Epithelial cell of proximal tubule (primary cell): ENCODE measurements around the gene SLC38A2. TPM values are rescaled to one million over a fixed set of nuclear protein-coding genes. Genes with fewer than 3 reads are reported as not detected.
"Not testable (repeated sequence)": the region's sequence is repeated elsewhere in the genome, so short reads cannot be mapped to it uniquely, and the experiment has no call there.

ENCODE experiments used
- DNase-seq: peaks from one replicate; pipeline ENCODE4 v3.0.0-alpha.2; 2011; ENCODE audit warnings: low read depth
- H3K4me3 ChIP-seq: 2 replicates; pipeline ENCODE4 v1.5.1; 2011; ENCODE audit warnings: low read depth, mild to moderate bottlenecking, low read length
- CTCF ChIP-seq: conservative IDR thresholded peaks from 2 replicates; pipeline ENCODE4 v1.5.1; 2012; ENCODE audit warnings: low read depth, mild to moderate bottlenecking, low read length
- total RNA-seq: library from RNA; depleted of rRNA; stranded (reverse); fragments of >200 nt; gene quantifications from 2 replicates; pipeline ENCODE4 v1.2.3, GENCODE V29; 2015

Gene SLC38A2
- total RNA-seq, 1 donor from 2014 or later = 163 TPM

- no peak for TF ChIP-seq CTCF
- no peak overlapping the region for H3K4me3 ChIP-seq
- no peak for DNase-seq
Measured at GRCh38 chr12:46403719-46404070, 31.1 kb upstream of the SLC38A2 start.

- no peak for DNase-seq
- H3K4me3 ChIP-seq = no peak overlapping the region
- TF ChIP-seq CTCF = no peak
Measured at GRCh38 chr12:46402941-46403718, 30.6 kb upstream of the SLC38A2 start.

GRCh38 chr12:46402451-46402850, 29.9 kb upstream of the SLC38A2 start:
- no peak for TF ChIP-seq CTCF
- H3K4me3 ChIP-seq = no peak overlapping the region
- no peak for DNase-seq

- no peak overlapping the region for H3K4me3 ChIP-seq
- DNase-seq = no peak
- TF ChIP-seq CTCF = no peak
Measured at GRCh38 chr12:46401662-46402061, 29.1 kb upstream of the SLC38A2 start.

GRCh38 chr12:46400406-46400805, 27.8 kb upstream of the SLC38A2 start:
- H3K4me3 ChIP-seq = no peak overlapping the region
- no peak for TF ChIP-seq CTCF
- DNase-seq = no peak

- H3K4me3 ChIP-seq, DNase-seq: not testable (repeated sequence)
Measured at GRCh38 chr12:46399461-46400248, 27.1 kb upstream of the SLC38A2 start.

GRCh38 chr12:46396826-46397225, 24.3 kb upstream of the SLC38A2 start:
- H3K4me3 ChIP-seq = no peak overlapping the region
- DNase-seq = no peak
- TF ChIP-seq CTCF = no peak
